ENCODE results near the gene DDTL. TPM values are rescaled to one million over a fixed set of nuclear protein-coding genes. Genes with fewer than 3 reads are reported as not detected.
"Not testable (repeated sequence)": the region's sequence is repeated elsewhere in the genome, so short reads cannot be mapped to it uniquely, and the experiment has no call there.

DDTL gene
- total RNA-seq, 1 experiment from 2014 or later, result 5.8 TPM

- H3K36me3 Mint-ChIP-seq; ATAC-seq; H3K4me3 Mint-ChIP-seq; CTCF ChIA-PET; POLR2A ChIA-PET; DNase-seq (ENCODE audit: low spot score); H3K27ac Mint-ChIP-seq; H3K27me3 Mint-ChIP-seq (ENCODE audit: low read depth): not testable (repeated sequence)
- TF ChIP-seq USF2 (CRISPR knock-in tag; IDR thresholded peaks at IDR 0.05), result 0 out of 2 replicates have a peak, but pooled peaks have one; percentile 17
- peaks cover 23% of the 10 kb centered on the region for H3K4me1 Mint-ChIP-seq
- H3K9me3 Mint-ChIP-seq, result peaks cover 21% of the 10 kb centered on the region
Observed at GRCh38 chr22:23986089-23986488, 19.4 kb downstream of the DDTL start.

- POLR2A ChIA-PET; H3K27ac Mint-ChIP-seq; H3K27me3 Mint-ChIP-seq (ENCODE audit: low read depth); DNase-seq (ENCODE audit: low spot score); CTCF ChIA-PET; ATAC-seq; H3K4me3 Mint-ChIP-seq; H3K36me3 Mint-ChIP-seq: not testable (repeated sequence)
- Mint-ChIP-seq H3K9me3 (peaks cover 21% of the 10 kb centered on the region), H3K4me1 (peaks cover 23% of the 10 kb centered on the region)
Observed at GRCh38 chr22:23986538-23987178, 20.0 kb downstream of the DDTL start.

- peaks cover 21% of the 10 kb centered on the region for H3K9me3 Mint-ChIP-seq
- POLR2A ChIA-PET; DNase-seq (ENCODE audit: low spot score); H3K27me3 Mint-ChIP-seq (ENCODE audit: low read depth); H3K36me3 Mint-ChIP-seq; H3K27ac Mint-ChIP-seq; H3K4me3 Mint-ChIP-seq: not testable (repeated sequence)
- CTCF ChIA-PET, result interaction anchor here (0.7 kb wide), 1 partner anchor 190 kb away, joined by 3 read pairs; no protein-coding TSS in a partner anchor
- peaks cover 20% of the 10 kb centered on the region for H3K4me1 Mint-ChIP-seq
- peak; percentile 68 for ATAC-seq
Observed at GRCh38 chr22:23989583-23990244, 23.0 kb downstream of the DDTL start.

GRCh38 chr22:23993080-23993479, 26.4 kb downstream of the DDTL start:
- H3K27me3 Mint-ChIP-seq (ENCODE audit: low read depth), result peaks cover 18% of the 10 kb centered on the region
- H3K9me3 Mint-ChIP-seq; CTCF ChIA-PET; POLR2A ChIA-PET; H3K4me3 Mint-ChIP-seq; DNase-seq (ENCODE audit: low spot score); H3K36me3 Mint-ChIP-seq; H3K27ac Mint-ChIP-seq; H3K4me1 Mint-ChIP-seq; ATAC-seq: not testable (repeated sequence)

- POLR2A ChIA-PET; H3K9me3 Mint-ChIP-seq; H3K27ac Mint-ChIP-seq; CTCF ChIA-PET; H3K4me3 Mint-ChIP-seq; DNase-seq (ENCODE audit: low spot score); ATAC-seq; H3K36me3 Mint-ChIP-seq; H3K4me1 Mint-ChIP-seq: not testable (repeated sequence)
- H3K27me3 Mint-ChIP-seq (ENCODE audit: low read depth), result peaks cover 18% of the 10 kb centered on the region
- TF ChIP-seq USF2 (CRISPR knock-in tag; IDR thresholded peaks at IDR 0.05), result peak; percentile 55
Observed at GRCh38 chr22:23993581-23994177, 27.0 kb downstream of the DDTL start.

GRCh38 chr22:23997092-23997491, 30.4 kb downstream of the DDTL start:
- ATAC-seq, result no peak
- H3K4me3 Mint-ChIP-seq, result no peak overlapping the region
- no peak for DNase-seq (ENCODE audit: low spot score)
- 0 out of 2 replicates have a peak, but pooled peaks cover 4% of the 10 kb centered on the region for H3K9me3 Mint-ChIP-seq
- peaks cover 5% of the 10 kb centered on the region for H3K4me1 Mint-ChIP-seq
- ChIA-PET POLR2A (no interaction called here), CTCF (no interaction called here)
- no peaks in the 10 kb centered on the region for H3K36me3 Mint-ChIP-seq
- peaks cover 26% of the 10 kb centered on the region for H3K27me3 Mint-ChIP-seq (ENCODE audit: low read depth)
- no peak overlapping the region for H3K27ac Mint-ChIP-seq
- TF ChIP-seq CBFB (CRISPR knock-in tag; IDR thresholded peaks at IDR 0.05; ENCODE audit: low read depth) (no peak), ZNF121 (CRISPR knock-in tag; IDR thresholded peaks at IDR 0.05) (no peak), ELF4 (CRISPR knock-in tag; IDR thresholded peaks at IDR 0.05; ENCODE audit: low read depth) (no peak), TCF7 (CRISPR knock-in tag; IDR thresholded peaks at IDR 0.05; ENCODE audit: low read depth) (no peak), NFE2L1 (CRISPR knock-in tag; IDR thresholded peaks at IDR 0.05) (no peak), USF1 (CRISPR knock-in tag; IDR thresholded peaks at IDR 0.05) (no peak), ATF6 (CRISPR knock-in tag; IDR thresholded peaks at IDR 0.05) (no peak), MLX (CRISPR knock-in tag; IDR thresholded peaks at IDR 0.05) (no peak), ZNF532 (CRISPR knock-in tag; IDR thresholded peaks at IDR 0.05; ENCODE audit: borderline replicate concordance) (no peak)
